Breast epithelium (tissue), 4 donors: ENCODE data around the gene CACNA2D3. TPM values are rescaled to one million over a fixed set of nuclear protein-coding genes. Genes with fewer than 3 reads are reported as not detected.

ENCODE experiments used
- DNase-seq, 2 donors: peaks; one replicate each; pipeline ENCODE4 v3.0.0-alpha.2; 2019; ENCODE audit warnings: low spot score in 2 of 2
- H3K27ac ChIP-seq, 2 donors: fragments of 200-600 bp; sonication (generic) in 1 of 2; one replicate each; pipeline ENCODE4 v1.5.1; 2016 to 2019; ENCODE audit warnings: mild to moderate bottlenecking in 1 of 2
- H3K27me3 ChIP-seq, 2 donors: fragments of 200-600 bp; sonication (generic) in 1 of 2; one replicate each; pipeline versions ENCODE4 v1.5.1 to v1.6.0; 2017 to 2019; ENCODE audit warnings: control low read depth in 1 of 2, mild to moderate bottlenecking in 1 of 2
- H3K36me3 ChIP-seq: fragments of 200-600 bp; one replicate; pipeline ENCODE4 v1.5.1; 2019
- H3K4me1 ChIP-seq, 2 donors: fragments of 200-600 bp; sonication (generic); one replicate each; pipeline ENCODE4 v1.5.1; 2016 to 2019; ENCODE audit warnings: control low read depth in 1 of 2
- H3K4me3 ChIP-seq, 3 donors: fragments of 200-600 bp; sonication (generic); 1 replicate in 2 of 3; 2 replicates in 1 of 3; pipeline ENCODE4 v1.5.1; 2016 to 2019; ENCODE audit warnings: mild to moderate bottlenecking in 3 of 3, moderate library complexity in 2 of 3
- H3K9me3 ChIP-seq, 2 donors: fragments of 200-600 bp; sonication (generic) in 1 of 2; one replicate each; pipeline ENCODE4 v1.5.1; 2016 to 2019; ENCODE audit warnings: control low read depth in 1 of 2
- CTCF ChIP-seq, 3 donors: fragments of 450-650 bp; IDR thresholded peaks; one replicate each; pipeline ENCODE4 v1.5.1; 2016 to 2017; ENCODE audit warnings: antibody characterized with exemption in 3 of 3, mild to moderate bottlenecking in 3 of 3, moderate library complexity in 3 of 3
- POLR2A ChIP-seq: fragments of 450-650 bp; IDR thresholded peaks from one replicate; pipeline ENCODE4 v1.6.1; 2016; ENCODE audit warnings: antibody characterized with exemption, mild to moderate bottlenecking, moderate library complexity
- POLR2AphosphoS5 ChIP-seq, 3 donors: sonication (generic); formaldehyde crosslinking; IDR thresholded peaks; one replicate each; pipeline ENCODE4 v1.6.1; 2017; ENCODE audit warnings: antibody characterized with exemption in 3 of 3
- intact Hi-C: fragments of 100-400 bp; cut with DNase I; formaldehyde crosslinking; loops from one replicate; pipeline ENCODE4 v1.15.1; 2023; ENCODE audit warnings: low total_unique reads
- total RNA-seq, 3 donors: library from RNA; depleted of rRNA; stranded (reverse); fragments of >200 nt; gene quantifications; one replicate each; pipeline ENCODE4 v1.1.0, GENCODE V29; 2016

The CACNA2D3 gene
- total RNA-seq, 3 donors from 2014 or later = 0.59 to 3.4 (median 2.3) TPM

DNA sequence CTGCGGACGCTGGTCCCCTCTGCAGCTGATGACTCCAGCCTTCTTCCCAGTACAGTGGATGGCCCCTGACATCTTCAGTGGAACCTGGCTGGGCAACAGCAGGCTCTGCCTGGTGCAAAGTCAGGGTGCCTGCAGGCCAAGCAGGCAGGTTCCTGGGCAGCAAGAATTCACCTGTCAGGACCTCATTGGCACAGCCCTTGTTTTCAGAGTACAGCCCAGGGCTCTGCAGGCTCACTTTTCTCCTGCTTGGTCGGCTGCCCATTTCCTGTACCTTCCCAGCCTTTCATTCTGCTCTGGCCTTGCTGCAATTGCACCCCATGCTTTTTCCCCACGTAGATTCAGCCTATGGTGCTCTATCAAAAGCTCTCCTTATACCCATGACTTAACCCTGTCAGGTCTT is 749.5 kb downstream of the CACNA2D3 start:
- no peaks in the 10 kb centered on the region for H3K36me3 ChIP-seq
- H3K4me1 ChIP-seq = no peaks in the 10 kb centered on the region
- no peak overlapping the region for H3K27ac ChIP-seq
- intact Hi-C loops = no loop called here
- peak; percentile 54 to 58 for DNase-seq
- H3K27me3 ChIP-seq = no peaks in the 10 kb centered on the region
- H3K9me3 ChIP-seq = no peaks in the 10 kb centered on the region
- no peak overlapping the region for H3K4me3 ChIP-seq
- TF ChIP-seq POLR2A (no peak), POLR2AphosphoS5 (IDR thresholded peaks at IDR 0.05) (no peak), CTCF (IDR thresholded peaks at IDR 0.05) (no peak)

GRCh38 chr3:54873059-54874010 is 751.0 kb downstream of the CACNA2D3 start:
- H3K9me3 ChIP-seq = no peaks in the 10 kb centered on the region
- no peak for DNase-seq
- no peaks in the 10 kb centered on the region for H3K36me3 ChIP-seq
- H3K27me3 ChIP-seq = no peaks in the 10 kb centered on the region
- no peak overlapping the region for H3K4me3 ChIP-seq
- no peaks in the 10 kb centered on the region for H3K4me1 ChIP-seq
- TF ChIP-seq POLR2A (no peak), CTCF (IDR thresholded peaks at IDR 0.05) (no peak), POLR2AphosphoS5 (IDR thresholded peaks at IDR 0.05) (no peak)
- intact Hi-C loops = no loop called here
- no peak overlapping the region for H3K27ac ChIP-seq

GRCh38 chr3:54874816-54875556 is 752.6 kb downstream of the CACNA2D3 start:
- no peak for TF ChIP-seq POLR2A
- no peak for TF ChIP-seq CTCF (IDR thresholded peaks at IDR 0.05)
- Histone ChIP-seq H3K4me3 (no peak overlapping the region), H3K27ac (peak overlapping the region in 1 of 2 donors; percentile 1), H3K27me3 (no peaks in the 10 kb centered on the region), H3K9me3 (no peaks in the 10 kb centered on the region), H3K36me3 (no peaks in the 10 kb centered on the region), H3K4me1 (no peaks in the 10 kb centered on the region)
- DNase-seq = no peak
- intact Hi-C loops = no loop called here

DNA sequence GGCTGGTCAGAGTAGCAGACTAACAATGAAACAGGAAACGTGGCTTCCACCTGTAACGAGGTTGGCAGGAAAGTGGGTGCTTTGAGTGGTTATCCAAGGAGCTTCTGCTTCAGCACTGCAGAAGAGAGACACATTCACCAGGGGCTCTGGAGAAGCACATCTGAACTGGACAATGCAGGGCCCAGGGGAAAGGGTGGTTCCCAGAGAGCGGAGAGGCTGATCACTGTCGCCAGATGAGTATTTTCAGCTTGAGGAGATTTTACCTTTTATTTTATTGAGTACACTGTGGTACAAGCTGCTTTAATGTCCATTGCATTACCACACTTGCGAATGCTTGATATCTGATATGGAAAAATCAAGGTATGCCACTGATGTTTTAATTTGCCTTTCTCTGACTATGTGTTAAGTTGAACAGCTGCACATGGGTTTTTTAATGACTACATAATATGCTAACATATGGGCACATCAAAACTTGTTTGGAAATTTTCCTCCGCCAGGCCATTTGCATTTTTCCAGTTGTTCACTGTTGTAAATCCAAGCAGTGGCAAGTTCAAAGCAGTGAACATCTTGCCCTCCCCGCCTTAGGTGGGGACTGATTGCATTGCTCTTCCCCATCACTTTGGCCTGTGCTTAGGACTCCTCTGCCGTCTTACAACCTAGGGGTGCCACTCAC is 753.4 kb downstream of the CACNA2D3 start:
- TF ChIP-seq POLR2AphosphoS5 (IDR thresholded peaks at IDR 0.05) (no peak), POLR2A (no peak), CTCF (IDR thresholded peaks at IDR 0.05) (no peak)
- H3K4me1 ChIP-seq = no peaks in the 10 kb centered on the region

More for the DNA sequence above, 753.4 kb downstream of the CACNA2D3 start:
- Histone ChIP-seq H3K36me3 (no peaks in the 10 kb centered on the region), H3K27ac (peak overlapping the region in 1 of 2 donors; percentile 1), H3K27me3 (no peaks in the 10 kb centered on the region), H3K9me3 (no peaks in the 10 kb centered on the region), H3K4me3 (no peak overlapping the region)
- no peak for DNase-seq
- intact Hi-C loops = no loop called here
